ENCODE results near the gene HHAT. TPM values are rescaled to one million over a fixed set of nuclear protein-coding genes. Genes with fewer than 3 reads are reported as not detected.

Gene HHAT
- total and polyA plus RNA-seq, 2 of the 13 experiments (the other 11 are each of a cell fraction or from before 2014, with no cell fraction given): 2.6 to 4.9 TPM

- ChIA-PET POLR2A (no interaction called here), CTCF (ENCODE audit: low intra/inter-chr PET ratio, low total read pairs) (no interaction called here)
- Histone ChIP-seq H3K9ac (ENCODE audit: insufficient read depth, low read depth, low read length) (no peak overlapping the region), H3K4me1 (ENCODE audit: insufficient read depth, low read length) (no peaks in the 10 kb centered on the region), H3K4me3 (replicated peaks in 1 of 3; ENCODE audit: insufficient read depth in 1 of 3, low read depth in 2 of 3, low read length in 3 of 3) (no peak overlapping the region), H3K9me3 (ENCODE audit: low read length) (no peaks in the 10 kb centered on the region), H3K27ac (ENCODE audit: extremely low read length, insufficient read depth, low read length) (no peak overlapping the region), H4K20me1 (ENCODE audit: insufficient read depth, low read length) (no peaks in the 10 kb centered on the region), H2AFZ (ENCODE audit: low read length) (no peak overlapping the region), H3K27me3 (ENCODE audit: control insufficient read depth in 1 of 2, insufficient read depth in 2 of 2, low read length in 2 of 2) (no peaks in the 10 kb centered on the region), H3K36me3 (replicated peaks in 1 of 2; ENCODE audit: control insufficient read depth in 1 of 2, insufficient read depth in 2 of 2, low read length in 2 of 2) (no peaks in the 10 kb centered on the region), H3K79me2 (ENCODE audit: insufficient read depth, low read length) (no peaks in the 10 kb centered on the region), H3K4me2 (ENCODE audit: low read depth, low read length) (no peak overlapping the region)
- intact Hi-C loops (cut with micrococcal nuclease; ENCODE audit: unreplicated experiment): no loop called here
- WGBS (ENCODE audit: low lambda C conversion rate): 26% methylated on average over 6 of the region's 6 CpGs
- DNase-seq (ENCODE audit: low spot score): no peak
- in situ Hi-C loops (cut with HindIII; ENCODE audit: extremely low pct_ligation_motif_present, low pct_unique_long_range_greater_than_20kb): no loop called here
- no peak for ATAC-seq
- FAIRE-seq: no peak
- no TSS peak for BruUV-seq (replicated peaks)
- no peak for TF ChIP-seq ELF3 (CRISPR knock-in tag; IDR thresholded peaks at IDR 0.05)
- no peak for TF ChIP-seq ZNF598 (CRISPR knock-in tag; IDR thresholded peaks at IDR 0.05; ENCODE audit: borderline replicate concordance)
- TF ChIP-seq SIX1 (CRISPR knock-in tag; IDR thresholded peaks at IDR 0.05; ENCODE audit: borderline replicate concordance): no peak
- TF ChIP-seq ZNF367 (CRISPR knock-in tag; IDR thresholded peaks at IDR 0.05; ENCODE audit: borderline replicate concordance): no peak
- no peak for TF ChIP-seq POLR2AphosphoS5 (IDR thresholded peaks at IDR 0.05; ENCODE audit: low read depth, low read length)
- TF ChIP-seq HNRNPH1 (optimal IDR thresholded peaks at IDR 0.05; ENCODE audit: low read depth, low read length): no peak
- TF ChIP-seq, protein P1, sequence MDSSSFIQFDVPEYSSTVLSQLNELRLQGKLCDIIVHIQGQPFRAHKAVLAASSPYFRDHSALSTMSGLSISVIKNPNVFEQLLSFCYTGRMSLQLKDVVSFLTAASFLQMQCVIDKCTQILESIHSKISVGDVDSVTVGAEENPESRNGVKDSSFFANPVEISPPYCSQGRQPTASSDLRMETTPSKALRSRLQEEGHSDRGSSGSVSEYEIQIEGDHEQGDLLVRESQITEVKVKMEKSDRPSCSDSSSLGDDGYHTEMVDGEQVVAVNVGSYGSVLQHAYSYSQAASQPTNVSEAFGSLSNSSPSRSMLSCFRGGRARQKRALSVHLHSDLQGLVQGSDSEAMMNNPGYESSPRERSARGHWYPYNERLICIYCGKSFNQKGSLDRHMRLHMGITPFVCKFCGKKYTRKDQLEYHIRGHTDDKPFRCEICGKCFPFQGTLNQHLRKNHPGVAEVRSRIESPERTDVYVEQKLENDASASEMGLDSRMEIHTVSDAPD (CRISPR knock-in tag; IDR thresholded peaks at IDR 0.05): no peak
- TF ChIP-seq PCBP2 (optimal IDR thresholded peaks at IDR 0.05; ENCODE audit: low read depth, low read length, poor library complexity, severe bottlenecking): no peak
- TF ChIP-seq MYC (CRISPR knock-in tag; IDR thresholded peaks at IDR 0.05; ENCODE audit: borderline replicate concordance): no peak
- TF ChIP-seq RORA (CRISPR knock-in tag; IDR thresholded peaks at IDR 0.05): no peak
- TF ChIP-seq ZSCAN25 (CRISPR knock-in tag; IDR thresholded peaks at IDR 0.05): no peak
- no peak for TF ChIP-seq ZMYM2 (CRISPR knock-in tag; IDR thresholded peaks at IDR 0.05)
- TF ChIP-seq ZNF557 (CRISPR knock-in tag; IDR thresholded peaks at IDR 0.05): no peak
- no peak for TF ChIP-seq ZBTB10 (CRISPR knock-in tag; IDR thresholded peaks at IDR 0.05; ENCODE audit: borderline replicate concordance)
- TF ChIP-seq ZNF460 (CRISPR knock-in tag; IDR thresholded peaks at IDR 0.05; ENCODE audit: borderline replicate concordance): no peak
- TF ChIP-seq ZSCAN21 (CRISPR knock-in tag; IDR thresholded peaks at IDR 0.05; ENCODE audit: borderline replicate concordance): no peak
- TF ChIP-seq ZNF678 (CRISPR knock-in tag; IDR thresholded peaks at IDR 0.05): no peak
- no peak for TF ChIP-seq MEF2D (CRISPR knock-in tag; IDR thresholded peaks at IDR 0.05)
- no peak for TF ChIP-seq ZBTB21 (CRISPR knock-in tag; IDR thresholded peaks at IDR 0.05)
- TF ChIP-seq FUBP1 (CRISPR knock-in tag; IDR thresholded peaks at IDR 0.05; ENCODE audit: borderline replicate concordance): no peak
These were observed 108.4 kb downstream of the HHAT start for GRCh38 chr1:210437111-210437510.
